K562 (cell line): ENCODE results near the gene SLC8A2. TPM values are rescaled to one million over a fixed set of nuclear protein-coding genes. Genes with fewer than 3 reads are reported as not detected.

Experiments used
- CBFB ChIP-seq: sonication (generic); formaldehyde crosslinking; IDR thresholded peaks from 2 replicates; pipeline ENCODE4 v1.4.0; 2020; ENCODE audit warnings: mild to moderate bottlenecking, missing genetic modification reagents
- COPS2 ChIP-seq: fragments of 450-650 bp; conservative IDR thresholded peaks from 2 replicates; pipeline ENCODE4 v1.6.1; 2016; ENCODE audit warnings: mild to moderate bottlenecking, moderate library complexity
- CSDE1 ChIP-seq, 2 experiments: fragments of 450-650 bp; IDR thresholded peaks; 2 replicates each; pipeline ENCODE4 v1.6.1; 2016; ENCODE audit warnings: mild to moderate bottlenecking in 1 of 2
- ETV1 ChIP-seq: fragments of 450-650 bp; conservative IDR thresholded peaks from 2 replicates; pipeline ENCODE4 v1.6.1; 2016; ENCODE audit warnings: missing genetic modification characterization, control low read depth, low read depth, missing compliant biosample characterization
- FOSL1 ChIP-seq: fragments of 200-800 bp; sonication (Bioruptor generic); conservative IDR thresholded peaks from 2 replicates; pipeline ENCODE4 v1.6.1; 2016; ENCODE audit warnings: missing genetic modification characterization, missing compliant biosample characterization
- FOXK1 ChIP-seq: sonication (generic); formaldehyde crosslinking; IDR thresholded peaks from 2 replicates; pipeline ENCODE4 v1.8.0; 2022; ENCODE audit warnings: missing genetic modification reagents, mild to moderate bottlenecking, borderline replicate concordance
- FUS ChIP-seq: fragments of 200-400 bp; formaldehyde crosslinking; optimal IDR thresholded peaks from 2 replicates; pipeline ENCODE3; 2017; ENCODE audit warnings: low read depth, low read length
- GTF2A2 ChIP-seq: IDR thresholded peaks from 2 replicates; pipeline ENCODE4 v1.6.1; 2016; ENCODE audit warnings: mild to moderate bottlenecking, missing genetic modification characterization, missing compliant biosample characterization
- MXI1 ChIP-seq: IDR thresholded peaks from 2 replicates; pipeline ENCODE4 v1.6.1; 2011; ENCODE audit warnings: low read depth, mild to moderate bottlenecking, improper control_type of control experiment, low read length
- PHF21A ChIP-seq: fragments of 450-650 bp; IDR thresholded peaks from 2 replicates; pipeline ENCODE4 v1.6.1; 2017; ENCODE audit warnings: low read depth, borderline replicate concordance
- RFX5 ChIP-seq: IDR thresholded peaks from 2 replicates; pipeline ENCODE4 v1.6.1; 2011; ENCODE audit warnings: low read depth, mild to moderate bottlenecking, improper control_type of control experiment, low read length
- SETDB1 ChIP-seq: IDR thresholded peaks from one replicate; pipeline ENCODE4 v1.6.1; 2012; ENCODE audit warnings: low read length, control low read depth, inconsistent platforms
- SUPT5H ChIP-seq: fragments of 450-650 bp; IDR thresholded peaks from 2 replicates; pipeline ENCODE4 v1.6.1; 2016
- TAF9B ChIP-seq: fragments of 450-650 bp; IDR thresholded peaks from 2 replicates; pipeline ENCODE4 v1.6.1; 2018; ENCODE audit warnings: mild to moderate bottlenecking; ENCODE audit not compliant: partially characterized antibody
- U2AF1 ChIP-seq: fragments of 200-400 bp; formaldehyde crosslinking; optimal IDR thresholded peaks from 2 replicates; pipeline ENCODE3; 2017; ENCODE audit warnings: mild to moderate bottlenecking, low read depth, low read length, moderate library complexity
- U2AF2 ChIP-seq: fragments of 200-400 bp; formaldehyde crosslinking; optimal IDR thresholded peaks from 2 replicates; pipeline ENCODE3; 2017; ENCODE audit warnings: low read depth, mild to moderate bottlenecking, low read length
- ZNF175 ChIP-seq: fragments of 200-800 bp; sonication (Bioruptor generic); IDR thresholded peaks from 2 replicates; pipeline ENCODE4 v1.6.1; 2016; ENCODE audit warnings: low read depth, mild to moderate bottlenecking, missing genetic modification characterization, missing compliant biosample characterization
- ZNF586 ChIP-seq: fragments of 450-650 bp; formaldehyde crosslinking; conservative IDR thresholded peaks from 2 replicates; pipeline ENCODE4 v1.4.0; 2020; ENCODE audit warnings: mild to moderate bottlenecking, moderate library complexity
- polyA plus RNA-seq, 8 experiments: library from polyadenylated mRNA; depleted of rRNA in 4 of 8; stranded (reverse) in 5 of 8; unstranded in 3 of 8; fragments of >200 nt; fragmentation: Nextera tagmentation in 2 of 8; fragmentation: Illumina TruSeq in 1 of 8; extraction: Ambion mirVana in 2 of 8; extraction: Trizol in 1 of 8; gene quantifications; 2 replicates each; pipeline versions ENCODE4 v1.2.1 to v1.2.3, GENCODE V29; 2011 to 2014; ENCODE audit warnings: inconsistent platforms in 1 of 8, missing spikeins in 1 of 8
- total RNA-seq, 7 experiments: library from RNA; depleted of rRNA in 6 of 7; stranded (reverse); fragments of >200 nt in 6 of 7; fragmentation: Illumina TruSeq in 2 of 7; extraction: Trizol in 2 of 7; gene quantifications; 2 replicates each; pipeline versions ENCODE4 v1.2.1 to v1.2.3, GENCODE V29; 2011 to 2021; ENCODE audit warnings: low replicate concordance in 1 of 7
- TF ChIP-seq, protein P1 (sequence below): fragments of 200-800 bp; sonication (Bioruptor generic); IDR thresholded peaks from 2 replicates; pipeline ENCODE4 v1.6.1; 2017; ENCODE audit warnings: missing genetic modification characterization, missing compliant biosample characterization
- TF ChIP-seq, protein P2 (sequence below): sonication (generic); formaldehyde crosslinking; IDR thresholded peaks from 2 replicates; pipeline ENCODE4 v1.9.0; 2022; ENCODE audit warnings: mild to moderate bottlenecking, missing genetic modification reagents

Gene SLC8A2
- total and polyA plus RNA-seq, 9 of the 15 experiments (the other 6 are each of a cell fraction or from before 2014, with no cell fraction given): 0.07 to 0.66 (median 0.24) TPM; not detected in 3

DNA sequence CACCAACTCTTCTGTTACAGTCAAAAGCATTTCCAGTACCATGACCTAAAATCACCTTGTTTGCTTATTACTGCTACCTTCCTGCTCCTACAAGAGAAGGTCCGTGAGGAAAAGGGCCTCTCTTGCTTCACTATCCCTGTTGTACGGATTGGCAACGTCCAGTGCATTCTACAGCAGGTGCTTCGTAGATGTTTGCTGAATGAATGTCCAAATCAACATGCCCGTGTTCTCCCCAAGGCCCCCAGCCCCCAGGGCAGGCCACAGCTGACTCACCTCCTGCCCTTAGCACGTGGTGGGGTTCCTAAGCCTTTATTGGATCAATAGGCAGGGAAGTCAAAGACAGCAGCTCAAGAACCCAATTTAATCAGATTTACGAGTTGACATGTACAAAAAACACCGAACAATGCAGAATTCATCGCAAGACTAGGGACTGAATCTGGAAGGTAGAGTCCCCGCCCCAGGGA lies 48.7 kb upstream of the SLC8A2 start (continued):
- TF ChIP-seq, protein P1, sequence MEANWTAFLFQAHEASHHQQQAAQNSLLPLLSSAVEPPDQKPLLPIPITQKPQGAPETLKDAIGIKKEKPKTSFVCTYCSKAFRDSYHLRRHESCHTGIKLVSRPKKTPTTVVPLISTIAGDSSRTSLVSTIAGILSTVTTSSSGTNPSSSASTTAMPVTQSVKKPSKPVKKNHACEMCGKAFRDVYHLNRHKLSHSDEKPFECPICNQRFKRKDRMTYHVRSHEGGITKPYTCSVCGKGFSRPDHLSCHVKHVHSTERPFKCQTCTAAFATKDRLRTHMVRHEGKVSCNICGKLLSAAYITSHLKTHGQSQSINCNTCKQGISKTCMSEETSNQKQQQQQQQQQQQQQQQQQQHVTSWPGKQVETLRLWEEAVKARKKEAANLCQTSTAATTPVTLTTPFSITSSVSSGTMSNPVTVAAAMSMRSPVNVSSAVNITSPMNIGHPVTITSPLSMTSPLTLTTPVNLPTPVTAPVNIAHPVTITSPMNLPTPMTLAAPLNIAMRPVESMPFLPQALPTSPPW (CRISPR knock-in tag): peak; percentile 46
- 0 out of 2 replicates have a peak, but pooled peaks have one; percentile 8 for TF ChIP-seq ETV1 (tag)
- no peak for TF ChIP-seq TAF9B
- no peak for TF ChIP-seq SETDB1
- no peak for TF ChIP-seq U2AF1
- no peak for TF ChIP-seq ZNF586 (CRISPR knock-in tag)
- TF ChIP-seq U2AF2: no peak
- TF ChIP-seq SUPT5H: no peak
- no peak for TF ChIP-seq COPS2
- TF ChIP-seq RFX5: no peak
- no peak for TF ChIP-seq GTF2A2 (tag)
- no peak for TF ChIP-seq ZNF175 (CRISPR knock-in tag)
- TF ChIP-seq CSDE1 (IDR thresholded peaks at IDR 0.05): no peak
- no peak for TF ChIP-seq MXI1
- no peak for TF ChIP-seq FOXK1 (CRISPR knock-in tag)
- TF ChIP-seq FUS: no peak
- TF ChIP-seq, protein P2, sequence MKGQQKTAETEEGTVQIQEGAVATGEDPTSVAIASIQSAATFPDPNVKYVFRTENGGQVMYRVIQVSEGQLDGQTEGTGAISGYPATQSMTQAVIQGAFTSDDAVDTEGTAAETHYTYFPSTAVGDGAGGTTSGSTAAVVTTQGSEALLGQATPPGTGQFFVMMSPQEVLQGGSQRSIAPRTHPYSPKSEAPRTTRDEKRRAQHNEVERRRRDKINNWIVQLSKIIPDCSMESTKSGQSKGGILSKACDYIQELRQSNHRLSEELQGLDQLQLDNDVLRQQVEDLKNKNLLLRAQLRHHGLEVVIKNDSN (CRISPR knock-in tag): peak; percentile 53
- TF ChIP-seq FOSL1 (tag): no peak; the same call in 1 of the 2 replicates
- no peak for TF ChIP-seq CBFB (CRISPR knock-in tag)
- no peak for TF ChIP-seq PHF21A
